ENCODE measurements around the gene LRRC1.

The LRRC1 gene

GRCh38 chr6:53912661-53913060 is 117.9 kb downstream of the LRRC1 start:
- ATAC-seq, result no peak
- TF ChIP-seq ZNF70 (CRISPR knock-in tag; IDR thresholded peaks at IDR 0.05) (no peak), TOX (CRISPR knock-in tag; IDR thresholded peaks at IDR 0.05; ENCODE audit: borderline replicate concordance) (no peak), ZC3H10 (CRISPR knock-in tag; IDR thresholded peaks at IDR 0.05) (no peak), PPARA (CRISPR knock-in tag; IDR thresholded peaks at IDR 0.05; ENCODE audit: borderline replicate concordance) (no peak), SNAI2 (CRISPR knock-in tag; IDR thresholded peaks at IDR 0.05) (no peak), ZNF8 (CRISPR knock-in tag; IDR thresholded peaks at IDR 0.05) (no peak), ARNTL (CRISPR knock-in tag; IDR thresholded peaks at IDR 0.05; ENCODE audit: borderline replicate concordance, low read depth) (no peak), ZFP3 (CRISPR knock-in tag; IDR thresholded peaks at IDR 0.05) (no peak), TSHZ2 (CRISPR knock-in tag; IDR thresholded peaks at IDR 0.05) (no peak), BACH2 (CRISPR knock-in tag; IDR thresholded peaks at IDR 0.05; ENCODE audit: borderline replicate concordance) (no peak)

DNA sequence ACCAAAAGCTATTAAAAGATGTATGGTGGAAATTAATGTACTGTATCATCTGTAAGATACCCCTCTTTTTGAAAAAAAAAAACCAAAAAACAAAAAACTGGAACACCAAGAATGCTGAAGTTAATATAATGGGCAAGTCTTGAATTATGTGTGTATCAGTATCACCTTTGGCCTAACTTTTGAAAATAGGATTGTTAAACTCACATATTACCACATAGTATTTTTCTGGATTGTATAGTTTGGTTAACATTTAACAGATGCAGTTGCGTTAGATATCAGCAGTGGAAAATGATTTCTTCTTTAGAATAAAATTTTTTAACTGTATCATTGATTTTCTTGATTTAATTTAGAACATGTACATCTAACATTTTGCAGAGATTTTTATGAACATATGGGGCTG is 118.5 kb downstream of the LRRC1 start:
- ATAC-seq, result no peak
- TF ChIP-seq ZNF70 (CRISPR knock-in tag; IDR thresholded peaks at IDR 0.05) (no peak), GLIS3 (CRISPR knock-in tag; IDR thresholded peaks at IDR 0.05) (no peak), SNAI2 (CRISPR knock-in tag; IDR thresholded peaks at IDR 0.05) (no peak)
- TF ChIP-seq, protein P1, sequence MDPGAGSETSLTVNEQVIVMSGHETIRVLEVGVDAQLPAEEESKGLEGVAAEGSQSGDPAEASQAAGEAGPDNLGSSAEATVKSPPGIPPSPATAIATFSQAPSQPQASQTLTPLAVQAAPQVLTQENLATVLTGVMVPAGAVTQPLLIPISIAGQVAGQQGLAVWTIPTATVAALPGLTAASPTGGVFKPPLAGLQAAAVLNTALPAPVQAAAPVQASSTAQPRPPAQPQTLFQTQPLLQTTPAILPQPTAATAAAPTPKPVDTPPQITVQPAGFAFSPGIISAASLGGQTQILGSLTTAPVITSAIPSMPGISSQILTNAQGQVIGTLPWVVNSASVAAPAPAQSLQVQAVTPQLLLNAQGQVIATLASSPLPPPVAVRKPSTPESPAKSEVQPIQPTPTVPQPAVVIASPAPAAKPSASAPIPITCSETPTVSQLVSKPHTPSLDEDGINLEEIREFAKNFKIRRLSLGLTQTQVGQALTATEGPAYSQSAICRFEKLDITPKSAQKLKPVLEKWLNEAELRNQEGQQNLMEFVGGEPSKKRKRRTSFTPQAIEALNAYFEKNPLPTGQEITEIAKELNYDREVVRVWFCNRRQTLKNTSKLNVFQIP (CRISPR knock-in tag; IDR thresholded peaks at IDR 0.05; ENCODE audit: borderline replicate concordance, low read depth), result no peak

DNA sequence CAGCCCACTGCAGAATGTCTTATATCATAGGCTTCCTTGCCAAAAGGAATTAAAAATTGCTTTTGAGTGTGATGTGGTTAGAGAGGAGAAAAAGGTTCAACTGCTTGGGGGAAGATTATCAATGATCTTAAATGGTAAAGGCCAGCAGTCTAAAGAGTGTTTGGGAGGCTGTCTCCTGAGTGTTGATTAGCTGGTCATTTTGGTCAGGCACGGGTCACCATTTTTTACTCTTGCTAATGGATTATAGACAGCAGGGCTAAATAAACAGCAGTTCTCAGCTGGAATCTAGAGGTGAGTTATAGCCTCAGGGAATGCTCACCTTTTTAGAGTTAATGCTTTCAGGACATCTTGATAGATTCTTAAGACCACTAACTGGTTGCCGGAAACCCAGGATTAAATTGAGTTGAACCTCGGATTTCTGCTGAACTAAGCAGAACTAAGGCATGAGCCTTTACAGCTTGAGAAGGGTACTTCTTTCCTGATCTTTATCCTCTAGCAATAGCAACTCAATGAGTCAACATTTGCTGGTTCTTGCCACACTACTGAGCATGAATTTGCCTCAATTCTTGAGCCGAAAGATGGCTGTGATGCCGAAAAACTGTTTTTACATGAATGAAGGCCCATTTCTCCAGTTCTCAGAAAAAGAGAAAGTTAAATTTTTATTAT is 120.4 kb downstream of the LRRC1 start:
- no peak for TF ChIP-seq ARNTL (CRISPR knock-in tag; IDR thresholded peaks at IDR 0.05; ENCODE audit: borderline replicate concordance, low read depth)
- TF ChIP-seq ZC3H10 (CRISPR knock-in tag; IDR thresholded peaks at IDR 0.05), result no peak
- TF ChIP-seq ISL1 (CRISPR knock-in tag; IDR thresholded peaks at IDR 0.05), result no peak
- no peak for TF ChIP-seq OSR1 (CRISPR knock-in tag; IDR thresholded peaks at IDR 0.05)
- TF ChIP-seq GLIS3 (CRISPR knock-in tag; IDR thresholded peaks at IDR 0.05), result no peak
- no peak for TF ChIP-seq RARB (CRISPR knock-in tag; IDR thresholded peaks at IDR 0.05)
- no peak for TF ChIP-seq ZNF565 (CRISPR knock-in tag; conservative IDR thresholded peaks at IDR 0.05; ENCODE audit: low read depth)
- TF ChIP-seq, protein P2, sequence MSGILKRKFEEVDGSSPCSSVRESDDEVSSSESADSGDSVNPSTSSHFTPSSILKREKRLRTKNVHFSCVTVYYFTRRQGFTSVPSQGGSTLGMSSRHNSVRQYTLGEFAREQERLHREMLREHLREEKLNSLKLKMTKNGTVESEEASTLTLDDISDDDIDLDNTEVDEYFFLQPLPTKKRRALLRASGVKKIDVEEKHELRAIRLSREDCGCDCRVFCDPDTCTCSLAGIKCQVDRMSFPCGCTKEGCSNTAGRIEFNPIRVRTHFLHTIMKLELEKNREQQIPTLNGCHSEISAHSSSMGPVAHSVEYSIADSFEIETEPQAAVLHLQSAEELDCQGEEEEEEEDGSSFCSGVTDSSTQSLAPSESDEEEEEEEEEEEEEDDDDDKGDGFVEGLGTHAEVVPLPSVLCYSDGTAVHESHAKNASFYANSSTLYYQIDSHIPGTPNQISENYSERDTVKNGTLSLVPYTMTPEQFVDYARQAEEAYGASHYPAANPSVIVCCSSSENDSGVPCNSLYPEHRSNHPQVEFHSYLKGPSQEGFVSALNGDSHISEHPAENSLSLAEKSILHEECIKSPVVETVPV (CRISPR knock-in tag; IDR thresholded peaks at IDR 0.05), result no peak
- no peak for ATAC-seq

- ATAC-seq, result no peak
- no peak for TF ChIP-seq ESRRG (CRISPR knock-in tag; IDR thresholded peaks at IDR 0.05)
- no peak for TF ChIP-seq OSR1 (CRISPR knock-in tag; IDR thresholded peaks at IDR 0.05)
Observed at GRCh38 chr6:53916804-53917463, 122.1 kb downstream of the LRRC1 start.

- ATAC-seq, result no peak
- TF ChIP-seq, protein P3, sequence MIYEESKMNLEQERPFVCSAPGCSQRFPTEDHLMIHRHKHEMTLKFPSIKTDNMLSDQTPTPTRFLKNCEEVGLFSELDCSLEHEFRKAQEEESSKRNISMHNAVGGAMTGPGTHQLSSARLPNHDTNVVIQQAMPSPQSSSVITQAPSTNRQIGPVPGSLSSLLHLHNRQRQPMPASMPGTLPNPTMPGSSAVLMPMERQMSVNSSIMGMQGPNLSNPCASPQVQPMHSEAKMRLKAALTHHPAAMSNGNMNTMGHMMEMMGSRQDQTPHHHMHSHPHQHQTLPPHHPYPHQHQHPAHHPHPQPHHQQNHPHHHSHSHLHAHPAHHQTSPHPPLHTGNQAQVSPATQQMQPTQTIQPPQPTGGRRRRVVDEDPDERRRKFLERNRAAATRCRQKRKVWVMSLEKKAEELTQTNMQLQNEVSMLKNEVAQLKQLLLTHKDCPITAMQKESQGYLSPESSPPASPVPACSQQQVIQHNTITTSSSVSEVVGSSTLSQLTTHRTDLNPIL (CRISPR knock-in tag; IDR thresholded peaks at IDR 0.05; ENCODE audit: low read depth), result no peak
- TF ChIP-seq OSR1 (CRISPR knock-in tag; IDR thresholded peaks at IDR 0.05) (no peak), ZNF8 (CRISPR knock-in tag; IDR thresholded peaks at IDR 0.05) (no peak), CSDC2 (CRISPR knock-in tag; IDR thresholded peaks at IDR 0.05) (no peak)
- TF ChIP-seq, protein P4, sequence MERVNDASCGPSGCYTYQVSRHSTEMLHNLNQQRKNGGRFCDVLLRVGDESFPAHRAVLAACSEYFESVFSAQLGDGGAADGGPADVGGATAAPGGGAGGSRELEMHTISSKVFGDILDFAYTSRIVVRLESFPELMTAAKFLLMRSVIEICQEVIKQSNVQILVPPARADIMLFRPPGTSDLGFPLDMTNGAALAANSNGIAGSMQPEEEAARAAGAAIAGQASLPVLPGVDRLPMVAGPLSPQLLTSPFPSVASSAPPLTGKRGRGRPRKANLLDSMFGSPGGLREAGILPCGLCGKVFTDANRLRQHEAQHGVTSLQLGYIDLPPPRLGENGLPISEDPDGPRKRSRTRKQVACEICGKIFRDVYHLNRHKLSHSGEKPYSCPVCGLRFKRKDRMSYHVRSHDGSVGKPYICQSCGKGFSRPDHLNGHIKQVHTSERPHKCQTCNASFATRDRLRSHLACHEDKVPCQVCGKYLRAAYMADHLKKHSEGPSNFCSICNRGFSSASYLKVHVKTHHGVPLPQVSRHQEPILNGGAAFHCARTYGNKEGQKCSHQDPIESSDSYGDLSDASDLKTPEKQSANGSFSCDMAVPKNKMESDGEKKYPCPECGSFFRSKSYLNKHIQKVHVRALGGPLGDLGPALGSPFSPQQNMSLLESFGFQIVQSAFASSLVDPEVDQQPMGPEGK (CRISPR knock-in tag; IDR thresholded peaks at IDR 0.05; ENCODE audit: borderline replicate concordance), result no peak
- TF ChIP-seq, protein P2 (CRISPR knock-in tag; IDR thresholded peaks at IDR 0.05), result no peak
Observed at GRCh38 chr6:53917464-53917842, 122.6 kb downstream of the LRRC1 start.
